AG09309 (cell line): Measurements from ENCODE around the gene OSBPL6.

Experiments used
- DNase-seq: peaks from one replicate; pipeline ENCODE4 v3.0.0-alpha.2; 2010; ENCODE audit warnings: low read depth
- H3K4me3 ChIP-seq: 2 replicates; pipeline ENCODE4 v1.5.1; 2011; ENCODE audit warnings: mild to moderate bottlenecking, low read depth, low read length, moderate library complexity; ENCODE audit not compliant: control insufficient read depth
- CTCF ChIP-seq: IDR thresholded peaks from 2 replicates; pipeline ENCODE4 v1.5.1; 2011; ENCODE audit warnings: mild to moderate bottlenecking, low read depth, low read length, inconsistent platforms; ENCODE audit not compliant: insufficient read depth, control insufficient read depth; ENCODE audit errors: missing control alignments

Gene OSBPL6

GRCh38 chr2:178324077-178324476 lies 129.8 kb downstream of the OSBPL6 start:
- DNase-seq = no peak
- TF ChIP-seq CTCF = no peak
- no peak overlapping the region for H3K4me3 ChIP-seq

- no peak for TF ChIP-seq CTCF
- H3K4me3 ChIP-seq = no peak overlapping the region
- DNase-seq = no peak
These were observed 131.0 kb downstream of the OSBPL6 start for GRCh38 chr2:178325268-178325667.

GRCh38 chr2:178327516-178327915 lies 133.2 kb downstream of the OSBPL6 start:
- H3K4me3 ChIP-seq = no peak overlapping the region
- no peak for TF ChIP-seq CTCF
- no peak for DNase-seq

GRCh38 chr2:178328037-178328436 lies 133.7 kb downstream of the OSBPL6 start:
- no peak for TF ChIP-seq CTCF
- no peak overlapping the region for H3K4me3 ChIP-seq
- peak; percentile 5 for DNase-seq

- TF ChIP-seq CTCF = no peak
- H3K4me3 ChIP-seq = no peak overlapping the region
- no peak for DNase-seq
These were observed 136.1 kb downstream of the OSBPL6 start for GRCh38 chr2:178330175-178331017.

- no peak for TF ChIP-seq CTCF
- DNase-seq = no peak
- H3K4me3 ChIP-seq = no peak overlapping the region
These were observed 137.4 kb downstream of the OSBPL6 start for GRCh38 chr2:178331474-178332432.
